Pancreas (tissue), 10 donors: ENCODE measurements around the gene FRAT1. TPM values are rescaled to one million over a fixed set of nuclear protein-coding genes. Genes with fewer than 3 reads are reported as not detected.

ENCODE experiments used
- ATAC-seq, 4 donors: fragments of 200-7000 bp; cut with Tn5 transposase; one replicate each; pipeline versions ENCODE4 v1.8.0 to v1.9.1; 2020; ENCODE audit warnings: mild to moderate bottlenecking in 4 of 4, moderate library complexity in 4 of 4
- DNase-seq, 6 donors: peaks; one replicate each; pipeline ENCODE4 v3.0.0-alpha.2; 2020
- FAIRE-seq: peaks from 2 replicates; lab custom pipeline; 2012; peaks lifted over from hg19 to GRCh38; lab: Jason Lieb, UNC
- H3K27ac ChIP-seq, 4 donors: fragments of 200-600 bp; sonication (generic); 1 replicate in 3 of 4; 2 replicates in 1 of 4; pipeline versions ENCODE4 v1.5.0 to v1.8.0; 2020
- H3K27me3 ChIP-seq, 4 donors: fragments of 200-600 bp; one replicate each; pipeline ENCODE4 v1.8.0; 2021
- H3K36me3 ChIP-seq, 3 donors: fragments of 200-600 bp; sonication (generic) in 1 of 3; one replicate each; pipeline versions ENCODE4 v1.5.0 to v1.8.0; 2020 to 2021
- H3K4me1 ChIP-seq, 3 donors: fragments of 200-600 bp; one replicate each; pipeline ENCODE4 v1.8.0; 2021
- H3K4me3 ChIP-seq, 4 donors: fragments of 200-600 bp; sonication (generic) in 2 of 4; one replicate each; pipeline versions ENCODE4 v1.5.0 to v1.8.0; 2020 to 2021
- H3K9me3 ChIP-seq, 4 donors: fragments of 200-600 bp; one replicate each; pipeline ENCODE4 v1.8.0; 2021
- CTCF ChIP-seq, 4 donors: fragments of 200-600 bp; sonication (generic) in 3 of 4; IDR thresholded peaks; one replicate each; pipeline versions ENCODE4 v1.5.0 to v1.8.0; 2021; ENCODE audit warnings: antibody characterized with exemption in 4 of 4
- WGBS, 2 donors: extraction: QIAGEN DNeasy Blood & Tissue Kit; methylation state at CpG; one replicate each; pipeline ENCODE4 v1.1.7; 2013; 5-methylcytosine and 5-hydroxymethylcytosine counted together
- intact Hi-C, 3 donors: fragments of 100-400 bp; cut with DNase I; formaldehyde crosslinking; loops; one replicate each; pipeline versions ENCODE4 v1.11.1 to v1.14.2; 2022
- polyA plus RNA-seq, 2 donors: library from polyadenylated mRNA; stranded (reverse); fragments of 200-250 nt; gene quantifications; one replicate each; pipeline ENCODE4 v1.2.3, GENCODE V29; 2013
- total RNA-seq, 6 donors: library from RNA; stranded (reverse); fragmentation: NEBNext Ultra II Directional in 4 of 6; extraction: Animal tissue kit (Norgen Biotek cat#: 25700) in 4 of 6; gene quantifications; one replicate each; pipeline versions ENCODE4 v1.2.1 to v1.2.4, GENCODE V29; 2021 to 2023
- donor health status: healthy with polysubstance abuse.
- donor health status: DM: no; HTN: no; CAD: no; lungs with moderate emphysema.
- donor health status: DM: no; HTN: no; CAD: no.
- donor health status: control.
- donor health status: control.
- donor health status: Bipolar disorder and iron deficiency.
- donor health status: DM: yes; HTN: yes; CAD: no.
- donor health status: DM: no; HTN: no; CAD: no.
- donor health status: DM: no; HTN: no; CAD: no.
- donor health status: DM: yes; HTN: yes; CAD: no.

Gene FRAT1
- total and polyA plus RNA-seq, 8 donors = 1.6 to 5.2 (median 3.1) TPM

GRCh38 chr10:97329766-97330165 is 10.7 kb downstream of the FRAT1 start:
- Histone ChIP-seq H3K36me3 (no peaks in the 10 kb centered on the region), H3K9me3 (no peaks in the 10 kb centered on the region), H3K27me3 (no peaks in the 10 kb centered on the region), H3K27ac (peak overlapping the region in 2 of 4 donors; percentile 48 to 66), H3K4me1 (peaks cover 31 to 44% (median 35%) of the 10 kb centered on the region in 3 donors), H3K4me3 (no peak overlapping the region)
- DNase-seq (no peak), ATAC-seq (no peak), FAIRE-seq (no peak)
- intact Hi-C loops = loop anchor here in 1 of 3 donors (10.0 kb wide), 1 partner anchor 45 kb away; no protein-coding TSS in a partner anchor
- WGBS, 2 donors = 56 to 72% methylated on average over 5 of the region's 5 CpGs
- TF ChIP-seq CTCF (IDR thresholded peaks at IDR 0.05) = no peak

- WGBS, 2 donors = 54 to 60% methylated on average over 6 of the region's 6 CpGs
- TF ChIP-seq CTCF (IDR thresholded peaks at IDR 0.05) = no peak
- Histone ChIP-seq H3K36me3 (no peaks in the 10 kb centered on the region), H3K4me3 (peak overlapping the region in 2 of 4 donors; percentile 73 to 83), H3K27me3 (no peaks in the 10 kb centered on the region), H3K9me3 (no peaks in the 10 kb centered on the region), H3K4me1 (peaks cover 31 to 48% (median 40%) of the 10 kb centered on the region in 3 donors), H3K27ac (peak overlapping the region in 2 of 4 donors; percentile 87 to 96)
- intact Hi-C loops = loop anchor here in 1 of 3 donors (10.0 kb wide), 1 partner anchor 46 kb away; no protein-coding TSS in a partner anchor
- DNase-seq (no peak), FAIRE-seq (no peak), ATAC-seq (no peak)
Measured at GRCh38 chr10:97331153-97331703, 12.2 kb downstream of the FRAT1 start.

- intact Hi-C loops = loop anchor here in 1 of 3 donors (10.0 kb wide), 1 partner anchor 48 kb away; no protein-coding TSS in a partner anchor
- peak; percentile 11 to 57 (median 39) for ATAC-seq
Measured at GRCh38 chr10:97332591-97333350, 13.7 kb downstream of the FRAT1 start.

GRCh38 chr10:97333351-97333600 is 14.2 kb downstream of the FRAT1 start:
- peak in 1 of 4 donors; percentile 1 for ATAC-seq
- peak overlapping the region; percentile 73 to 92 (median 82) for H3K4me3 ChIP-seq
- FAIRE-seq = no peak
- no peaks in the 10 kb centered on the region for H3K27me3 ChIP-seq
- peaks cover 24 to 49% (median 38%) of the 10 kb centered on the region in 3 donors for H3K4me1 ChIP-seq
- intact Hi-C loops = loop anchor here in 1 of 3 donors (10.0 kb wide), 1 partner anchor 48 kb away; no protein-coding TSS in a partner anchor
- H3K27ac ChIP-seq = peak overlapping the region; percentile 79 to 96 (median 90)
- whole genome bisulfite sequencing, 2 donors = 1 to 2% methylated on average over 7 of the region's 7 CpGs
- DNase-seq = no peak
- TF ChIP-seq CTCF (IDR thresholded peaks at IDR 0.05) = no peak
- H3K9me3 ChIP-seq = no peaks in the 10 kb centered on the region
- H3K36me3 ChIP-seq = no peaks in the 10 kb centered on the region

More at GRCh38 chr10:97332591-97333350, 13.7 kb downstream of the FRAT1 start:
- peak in 5 of 6 donors; percentile 46 to 73 (median 64) for DNase-seq
- no peak for FAIRE-seq
- Histone ChIP-seq H3K4me1 (peaks cover 29 to 54% (median 42%) of the 10 kb centered on the region in 3 donors), H3K27me3 (no peaks in the 10 kb centered on the region), H3K27ac (peak overlapping the region; percentile 79 to 96 (median 90)), H3K36me3 (no peaks in the 10 kb centered on the region), H3K4me3 (peak overlapping the region; percentile 73 to 92 (median 82)), H3K9me3 (no peaks in the 10 kb centered on the region)
- 3 to 5% methylated on average over 18 of the region's 18 CpGs for WGBS, 2 donors
- no peak for TF ChIP-seq CTCF (IDR thresholded peaks at IDR 0.05)
